Stimulated activated CD4-positive, alpha-beta T cell treated with anti-CD3 and anti-CD28 coated beads, Interleukin-12 subunit alpha, Interleukin-12 subunit beta, amount 100 ng/mL, for 48 hours (primary cell): Measurements from ENCODE around the gene PLEKHM3.

Experiments
- DNase-seq, 3 donors: peaks; one replicate each; pipeline ENCODE4 v3.0.0-alpha.2; 2020; ENCODE audit warnings: low read depth in 2 of 3, low spot score in 1 of 3

Gene PLEKHM3

DNA sequence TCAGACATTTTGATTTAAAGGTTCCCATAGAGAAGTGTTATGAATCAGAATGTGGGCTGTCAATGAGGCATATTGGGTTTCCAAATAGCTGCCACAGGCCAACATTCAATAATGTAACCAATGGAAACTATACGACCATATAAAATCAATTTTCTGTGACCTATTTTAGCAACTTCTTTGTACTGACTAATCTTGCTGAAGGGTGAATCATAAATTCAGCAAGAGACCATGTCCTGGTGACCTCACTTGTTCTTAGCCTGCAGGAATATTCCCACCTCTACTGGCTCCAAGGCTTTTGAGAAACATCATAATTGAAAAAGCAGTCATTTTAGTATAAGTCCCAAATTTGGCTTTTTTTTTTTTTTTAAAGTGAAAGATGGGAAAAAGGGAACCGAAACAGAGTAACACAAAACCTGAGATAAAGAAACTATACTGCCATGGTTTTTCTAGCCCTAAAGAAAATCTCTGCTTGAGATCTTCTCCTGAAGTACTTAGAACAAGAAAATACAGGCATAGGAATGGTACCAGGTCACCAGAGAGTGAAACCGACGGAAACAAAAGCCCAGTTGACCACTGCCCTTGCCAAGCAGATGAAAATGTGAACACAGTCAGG lies 32.1 kb downstream of the PLEKHM3 start:
- DNase-seq: no peak

DNA sequence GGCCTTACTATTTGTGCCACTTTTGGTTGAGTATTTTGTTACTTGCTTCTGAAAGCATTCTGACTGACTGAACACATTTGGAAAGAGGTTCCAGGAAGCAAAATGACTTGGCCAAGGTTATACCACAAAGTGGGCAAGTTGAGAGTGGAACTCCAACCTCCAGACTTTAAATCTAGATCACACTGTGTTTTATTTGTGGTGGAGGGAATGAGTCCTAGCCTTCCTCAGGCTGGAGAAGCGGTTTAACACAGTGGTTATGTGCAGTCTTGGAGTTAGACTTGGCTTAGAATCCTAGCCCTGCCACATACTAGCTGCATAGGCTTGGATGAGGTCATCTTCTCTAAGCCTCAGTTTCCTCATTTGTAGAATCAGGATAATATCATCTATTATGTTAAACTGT lies 33.4 kb downstream of the PLEKHM3 start:
- no peak for DNase-seq

DNA sequence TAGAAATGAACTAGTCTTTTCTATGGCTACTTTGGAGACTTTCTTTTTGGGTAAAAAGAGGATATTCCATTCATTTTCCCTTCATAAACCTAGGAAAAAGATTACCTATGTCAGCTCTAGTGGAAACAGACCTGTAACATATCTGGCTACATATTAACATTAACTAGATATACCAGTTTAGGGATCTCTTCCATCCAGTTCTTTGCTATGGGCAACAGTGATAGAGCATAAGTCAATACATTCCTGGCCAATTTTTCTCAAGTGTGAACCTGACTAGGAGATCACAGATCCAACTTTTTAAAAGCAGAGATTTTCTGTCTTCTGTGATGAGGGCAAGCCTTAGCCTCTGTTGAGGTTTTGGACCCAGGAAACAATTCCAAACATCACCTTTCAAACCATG lies 34.5 kb downstream of the PLEKHM3 start:
- no peak for DNase-seq

DNA sequence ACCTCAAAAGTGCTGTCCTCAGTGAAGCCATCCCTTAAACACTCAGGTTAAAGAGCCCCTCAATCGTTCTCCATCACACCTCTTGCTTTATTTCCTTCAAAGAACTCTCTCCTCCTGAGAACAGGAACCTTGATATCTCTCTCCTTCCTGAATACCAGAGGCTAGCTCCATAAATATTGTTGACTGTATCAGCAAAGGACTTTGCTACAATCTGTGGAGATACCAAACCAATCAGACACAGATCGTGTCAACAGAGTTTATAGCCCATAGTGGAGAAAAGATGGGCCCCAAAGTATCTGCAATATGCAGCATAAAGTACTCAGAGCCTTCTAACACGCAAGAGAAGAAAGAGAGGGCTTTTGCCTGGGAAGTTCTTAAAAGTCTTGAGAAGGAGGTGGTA lies 36.4 kb downstream of the PLEKHM3 start:
- DNase-seq: no peak

DNA sequence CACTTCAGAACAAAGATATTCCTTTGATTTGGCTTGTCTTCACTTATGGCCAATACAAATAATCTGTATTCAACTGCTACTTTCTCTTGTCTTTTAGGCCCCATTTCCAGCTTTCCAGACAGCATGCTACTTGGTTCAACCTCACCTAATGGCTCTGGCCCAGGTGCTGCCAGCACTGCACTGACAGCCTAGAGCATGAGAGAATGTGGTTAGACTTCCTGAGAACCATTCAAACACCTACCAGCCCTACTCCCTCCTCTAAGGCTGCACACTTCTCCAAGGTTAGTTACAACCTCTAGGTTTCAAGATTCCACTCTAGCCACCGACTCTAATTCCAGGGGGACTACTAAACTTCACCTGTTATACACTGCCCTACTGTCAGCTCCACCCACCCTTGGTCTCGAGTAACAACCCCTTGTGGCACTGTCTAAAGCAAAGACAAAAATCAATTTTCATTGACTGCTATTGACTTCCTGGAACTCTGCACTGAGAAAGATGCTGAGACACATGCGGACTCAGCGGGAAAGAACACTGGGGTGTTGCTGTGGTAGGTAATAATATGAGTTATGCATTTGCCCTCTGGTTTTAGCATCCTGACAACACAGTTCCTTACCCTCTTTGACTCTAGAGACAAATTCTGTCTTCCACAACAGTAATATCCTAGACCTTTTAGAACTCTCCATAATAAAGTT lies 38.2 kb downstream of the PLEKHM3 start:
- no peak for DNase-seq

DNA sequence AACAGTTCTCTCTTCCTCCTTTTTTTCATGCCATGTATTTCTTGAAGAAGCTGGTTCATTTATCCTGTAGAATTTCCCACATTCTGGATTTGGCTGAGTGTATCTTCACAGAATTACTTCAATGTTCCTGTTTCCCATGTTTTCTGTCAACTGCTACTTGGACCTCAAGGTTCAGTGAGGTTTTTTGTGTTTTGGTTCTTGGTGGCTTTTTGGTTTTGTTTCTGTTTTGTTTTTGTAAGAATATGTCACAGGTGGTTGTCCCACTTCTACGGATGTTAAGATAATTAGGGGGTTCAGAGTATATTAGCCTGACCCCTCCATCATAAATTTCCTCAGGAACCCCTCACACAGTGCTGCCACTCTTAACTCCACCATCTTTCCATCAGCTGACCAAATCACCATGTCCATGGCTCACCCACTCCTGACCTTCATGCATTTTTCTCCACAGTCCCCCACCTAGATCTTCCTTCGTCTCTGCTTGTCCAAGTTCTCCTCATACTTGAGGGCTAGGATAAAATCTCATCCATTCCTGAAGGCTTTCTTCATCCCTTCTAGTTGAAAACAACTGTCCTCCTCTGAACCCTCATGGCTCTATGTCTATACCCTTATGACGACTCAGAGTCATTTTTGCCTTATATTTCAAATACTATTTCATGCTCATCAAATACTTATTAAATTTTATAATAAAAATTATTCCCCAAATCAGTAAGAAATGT lies 40.4 kb downstream of the PLEKHM3 start:
- DNase-seq: no peak

DNA sequence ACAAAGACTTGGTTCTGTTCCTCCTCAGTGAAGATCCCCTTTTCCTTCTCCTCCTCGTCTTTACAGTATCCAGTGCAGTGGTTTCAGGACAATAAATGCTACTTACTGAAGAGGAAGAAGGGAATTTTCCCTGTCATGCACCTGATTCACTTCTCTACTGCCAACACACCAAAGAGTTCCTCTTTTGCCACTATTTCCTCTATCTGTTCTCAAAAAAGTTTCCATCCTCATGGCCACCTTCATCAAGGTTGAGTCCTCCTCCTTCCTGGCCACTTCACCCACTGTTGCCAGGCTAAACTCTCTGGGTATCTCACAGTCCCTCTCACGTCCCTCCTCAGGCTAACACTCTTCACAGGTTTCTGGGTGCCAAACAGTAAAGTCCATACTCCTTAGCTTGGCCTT lies 41.7 kb downstream of the PLEKHM3 start:
- no peak for DNase-seq

DNA sequence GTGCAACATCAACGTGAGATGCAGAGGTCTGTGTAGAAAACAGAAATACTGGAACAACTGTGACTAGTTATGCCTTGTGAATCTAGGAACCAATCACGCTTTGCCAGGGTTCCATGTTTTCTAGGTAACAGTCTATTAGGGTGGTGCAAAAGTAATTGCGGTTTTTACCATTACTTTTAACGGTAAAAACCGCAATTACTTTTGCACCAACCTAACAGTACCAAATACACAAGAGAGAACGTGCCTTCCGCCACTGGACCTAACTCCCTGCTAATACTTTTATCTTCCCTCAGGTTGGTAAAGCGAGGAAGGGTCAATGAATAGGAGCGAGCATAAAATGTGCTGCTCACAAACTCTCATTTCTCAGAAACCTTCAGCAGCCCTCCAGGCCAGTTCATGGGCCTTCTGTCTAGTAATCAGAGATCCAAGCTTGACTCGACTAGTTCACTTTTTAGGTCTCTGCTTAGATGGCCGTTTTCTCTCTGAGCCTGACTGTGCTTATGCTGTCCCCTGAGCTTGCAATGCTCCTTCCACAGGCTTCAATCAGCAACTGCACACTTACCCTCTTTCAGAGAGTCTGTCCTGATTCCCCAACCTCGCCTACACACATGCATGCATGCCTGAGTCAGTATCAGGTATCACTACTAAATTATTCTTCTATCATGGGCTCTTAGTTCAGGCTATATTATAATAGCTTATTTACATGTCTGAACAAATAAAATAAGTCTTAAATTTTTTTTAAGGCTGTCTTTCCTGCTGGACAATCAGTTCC lies 47.0 kb downstream of the PLEKHM3 start:
- no peak for DNase-seq

DNA sequence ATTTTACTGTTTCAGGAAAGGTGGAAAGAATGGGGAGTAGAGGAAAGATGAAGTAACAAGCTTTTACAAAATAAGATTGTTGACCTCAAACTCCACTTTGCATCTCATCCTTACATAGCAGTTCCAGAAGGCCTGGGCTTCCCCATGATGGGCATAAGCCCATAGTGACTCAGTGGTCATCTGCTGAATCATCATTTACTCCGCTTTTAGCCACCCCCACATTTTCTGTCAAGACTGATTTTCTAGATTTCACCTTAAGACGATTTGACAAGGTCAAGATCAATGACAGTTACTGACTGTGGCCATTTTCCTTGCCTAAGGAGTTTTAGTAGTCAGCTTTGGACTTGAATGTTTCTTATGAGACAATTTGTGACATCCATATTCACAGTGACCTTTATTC lies 49.4 kb downstream of the PLEKHM3 start:
- DNase-seq: no peak

DNA sequence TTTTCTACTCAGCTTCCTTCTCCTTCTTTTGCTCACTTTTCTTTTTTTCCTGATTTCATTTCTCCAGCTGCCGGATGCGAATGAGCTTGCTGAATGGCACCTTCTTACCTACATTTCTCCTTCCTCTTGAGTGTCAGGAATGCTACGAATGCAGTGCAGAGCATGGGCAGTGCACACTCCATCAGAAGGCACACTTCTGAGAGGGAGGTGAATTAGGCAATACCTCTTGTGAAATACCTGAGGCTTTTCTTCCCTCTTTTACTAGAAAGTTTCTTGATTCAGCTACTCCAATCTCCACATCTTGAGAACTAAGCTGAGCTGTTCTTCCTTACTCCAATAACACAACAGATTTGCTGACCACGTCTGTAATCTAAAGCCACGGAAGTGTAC lies 51.1 kb downstream of the PLEKHM3 start:
- DNase-seq: no peak

DNA sequence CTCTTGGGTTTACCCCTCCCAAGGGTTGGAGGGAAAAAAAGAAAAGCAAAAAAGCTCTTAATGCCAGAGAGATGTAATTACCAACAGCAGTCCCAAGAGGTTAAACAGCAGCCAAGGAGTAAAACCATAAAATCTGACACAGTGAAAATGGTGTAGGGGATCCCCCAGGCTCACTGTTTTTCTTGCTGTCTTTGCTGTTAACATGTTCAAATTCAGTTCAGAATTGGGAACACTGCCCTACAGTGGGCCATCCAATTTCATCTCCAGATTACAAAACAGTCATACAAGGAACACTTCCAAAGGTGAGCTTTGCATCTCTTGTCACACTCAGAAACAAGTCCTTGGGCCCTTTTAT lies 54.5 kb downstream of the PLEKHM3 start:
- no peak for DNase-seq

DNA sequence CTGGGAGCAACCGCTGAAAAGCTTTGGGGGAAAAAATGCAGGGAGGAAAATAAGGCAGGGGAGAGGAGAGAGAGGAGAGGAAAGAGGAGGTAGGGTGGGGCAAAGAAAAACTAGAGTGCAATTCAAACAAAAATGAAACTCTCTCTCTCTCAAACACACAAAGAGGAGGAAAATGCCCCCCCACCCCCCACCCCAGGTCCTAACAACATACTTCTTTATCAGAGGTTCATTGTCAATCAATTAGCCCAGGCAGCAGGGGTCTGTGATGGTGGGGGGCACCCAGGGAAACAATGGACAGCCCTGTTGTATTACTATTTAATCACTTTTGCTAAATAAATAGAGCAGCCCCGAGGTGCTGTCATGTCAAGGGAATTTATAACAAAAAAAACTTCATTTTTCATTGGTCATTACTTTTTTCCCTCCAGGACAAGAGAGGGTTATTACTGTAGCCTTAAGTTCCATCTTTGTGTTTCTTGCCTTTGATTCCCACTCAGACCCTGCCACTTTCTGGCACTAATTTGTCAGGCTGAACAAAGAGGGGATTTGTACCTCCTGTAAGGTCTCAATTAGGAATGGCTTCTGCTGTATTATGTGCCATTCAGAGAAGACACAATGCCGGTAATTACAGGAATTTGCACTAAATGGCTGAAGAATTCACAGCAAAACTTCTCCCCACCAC lies 55.0 kb downstream of the PLEKHM3 start:
- DNase-seq: no peak

DNA sequence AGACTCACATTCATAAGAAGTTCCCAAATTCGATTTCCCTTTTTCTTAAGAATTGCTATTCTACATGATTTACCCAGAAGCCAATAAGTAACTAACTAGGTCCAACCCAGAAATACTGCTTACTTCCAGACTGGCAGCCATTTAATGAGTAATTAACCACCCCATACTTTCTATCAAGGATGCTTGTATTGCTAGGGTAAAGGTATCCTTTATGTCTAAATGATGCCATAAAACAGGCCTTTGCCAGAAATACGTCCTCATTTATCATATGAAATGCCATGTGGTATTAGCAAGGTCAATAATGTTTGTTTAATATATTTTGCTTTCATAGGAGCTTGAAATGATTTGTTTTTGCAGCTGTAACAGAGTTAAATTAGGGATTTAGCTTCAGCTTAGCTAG lies 56.1 kb downstream of the PLEKHM3 start:
- no peak for DNase-seq

DNA sequence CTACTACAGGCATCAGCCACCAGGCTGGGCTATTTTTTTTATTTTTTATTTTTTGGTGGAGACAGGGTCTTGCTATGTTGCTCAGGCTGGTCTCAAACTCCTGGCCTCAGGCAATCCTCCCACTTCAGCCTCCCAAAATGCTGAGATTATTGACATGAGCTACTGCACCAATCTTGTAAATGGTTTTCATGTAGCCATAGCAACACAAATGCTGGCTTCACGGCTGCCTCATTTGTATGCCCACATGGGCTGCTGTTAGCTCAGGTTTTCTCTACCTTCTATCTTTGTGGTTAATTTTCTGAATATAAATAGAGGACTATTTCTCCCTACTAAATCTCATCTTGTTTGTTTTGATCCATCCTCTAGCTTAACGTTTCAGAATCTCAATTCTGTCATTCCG lies 58.2 kb downstream of the PLEKHM3 start:
- no peak for DNase-seq

DNA sequence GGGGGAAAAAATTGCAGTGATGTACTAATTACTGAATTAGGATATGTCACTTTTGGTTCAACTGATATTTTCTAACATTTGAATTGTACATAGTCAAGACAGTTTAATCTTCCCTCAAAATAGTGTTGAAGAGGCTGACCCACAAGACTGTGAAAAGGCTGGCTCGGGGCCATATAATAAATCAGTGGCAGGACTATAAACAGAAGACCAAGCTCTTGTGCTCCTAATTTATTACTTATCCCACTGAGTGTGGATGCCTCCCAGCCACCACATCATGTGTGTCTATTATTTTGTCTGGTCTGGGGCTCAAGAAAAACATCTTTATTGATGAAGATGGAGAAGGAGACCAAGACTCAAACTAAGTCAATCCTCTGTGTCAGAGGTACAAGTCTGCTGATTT lies 64.4 kb downstream of the PLEKHM3 start:
- DNase-seq: no peak

DNA sequence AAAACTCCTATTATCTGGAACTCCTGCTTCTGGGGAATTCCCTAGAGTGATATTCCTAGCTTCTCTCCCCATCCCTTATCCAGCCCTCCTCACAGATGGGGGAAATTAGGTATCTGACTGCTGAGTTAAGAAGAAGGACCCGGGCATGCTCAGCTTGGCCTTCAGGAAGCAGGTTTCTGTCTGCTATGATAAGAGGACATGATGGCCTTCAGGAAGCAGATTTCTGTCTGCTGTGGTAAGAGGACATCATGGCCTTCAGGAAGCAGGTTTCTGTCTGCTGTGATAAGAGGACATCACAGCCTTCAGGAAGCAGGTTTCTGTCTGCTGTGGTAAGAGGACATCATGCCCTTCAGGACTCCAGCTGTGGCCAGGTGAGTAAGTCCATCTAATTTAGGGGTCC lies 65.2 kb downstream of the PLEKHM3 start:
- DNase-seq: no peak

DNA sequence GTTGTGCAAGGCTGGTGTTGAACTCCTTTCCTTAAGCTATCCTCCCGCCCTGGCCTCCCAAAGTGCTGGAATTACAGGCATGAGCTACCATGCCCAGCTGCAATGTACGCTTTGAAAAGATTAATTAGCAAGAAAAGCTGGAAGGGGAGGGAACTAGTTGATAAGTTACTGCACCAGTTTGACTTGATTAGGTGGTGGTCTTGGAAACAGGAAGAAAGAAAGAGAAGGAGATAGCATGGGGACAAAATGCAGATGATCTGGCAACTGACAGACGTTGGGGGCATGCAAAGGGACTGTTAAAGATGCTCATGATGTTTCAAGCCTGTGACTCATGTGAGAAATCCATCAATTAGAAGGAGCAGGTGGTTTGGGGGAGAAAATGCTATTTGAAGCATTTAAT lies 68.6 kb downstream of the PLEKHM3 start:
- no peak for DNase-seq

DNA sequence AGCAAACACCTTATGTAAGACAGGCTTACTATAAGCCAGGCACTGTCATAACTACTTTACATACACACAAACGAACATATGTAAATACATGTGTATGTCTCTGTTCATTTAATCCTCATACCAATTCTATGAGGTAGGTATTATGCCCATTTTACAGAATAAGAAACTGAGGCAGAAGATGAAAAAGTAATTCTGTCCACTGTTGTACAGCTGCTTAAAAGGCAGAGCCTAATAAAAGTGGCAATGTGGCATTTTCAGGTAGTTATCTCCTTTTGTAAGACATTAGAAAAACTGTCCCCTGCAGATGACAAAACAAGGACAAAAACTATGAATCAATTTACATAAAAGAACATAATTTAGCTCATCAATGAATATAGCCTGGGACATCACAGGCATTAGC lies 69.9 kb downstream of the PLEKHM3 start:
- no peak for DNase-seq

DNA sequence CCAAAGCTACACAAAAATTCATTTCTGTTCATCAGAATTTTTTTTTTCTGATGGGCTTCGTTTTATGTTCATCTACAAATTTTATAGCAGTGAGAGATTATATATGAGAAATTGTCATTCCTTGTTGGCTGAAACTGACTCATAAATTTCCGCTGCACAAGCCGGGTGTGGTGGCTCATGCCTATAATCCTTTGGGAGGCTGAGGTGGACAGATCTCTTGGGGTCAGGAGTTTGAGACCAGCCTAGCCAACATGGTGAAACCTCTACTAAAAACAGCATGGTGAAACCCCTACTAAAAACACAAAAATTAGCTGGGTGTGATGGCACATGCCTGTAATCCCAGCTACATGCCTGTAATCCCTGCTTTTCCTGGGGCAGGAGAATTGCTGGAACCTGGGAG lies 72.0 kb downstream of the PLEKHM3 start:
- no peak for DNase-seq

DNA sequence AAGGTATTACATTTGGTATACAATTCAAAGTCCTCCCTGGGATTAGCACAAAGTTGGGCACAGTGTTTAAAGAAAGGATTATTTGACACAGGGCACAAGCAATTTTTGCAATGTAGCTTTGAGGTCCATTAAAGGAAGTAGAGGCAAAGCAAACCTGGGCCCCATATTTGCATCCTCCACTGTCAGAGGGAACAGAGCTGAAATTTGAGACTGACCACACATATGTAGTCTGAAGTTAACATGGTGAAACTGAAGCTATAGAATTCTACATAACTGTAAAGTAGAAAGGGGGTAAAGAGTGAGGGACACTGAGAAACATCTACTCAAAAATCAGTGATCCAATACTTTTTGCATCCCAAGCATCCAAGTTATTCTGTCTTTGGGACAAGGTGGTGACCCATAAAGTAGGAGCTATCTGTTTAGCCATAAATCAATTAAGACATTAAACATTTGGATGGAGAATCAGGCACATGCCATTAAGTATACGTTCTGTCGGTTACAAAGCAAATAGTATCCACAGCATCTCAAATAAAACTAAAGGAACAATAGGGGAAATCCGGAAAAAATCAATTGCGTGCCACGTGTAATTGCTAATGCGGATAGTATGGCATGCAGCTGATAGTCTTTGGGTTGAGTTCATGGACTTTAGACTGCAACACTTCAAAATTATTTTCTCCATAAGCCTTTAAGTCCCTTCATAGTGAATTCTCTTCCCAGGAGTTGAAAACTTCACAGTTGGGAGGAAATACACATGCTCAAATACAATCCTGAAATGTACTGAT lies 72.6 kb downstream of the PLEKHM3 start:
- no peak for DNase-seq
